NT2/D1 (cell line): ENCODE data around the gene NDUFAF8.

Experiments used
- SUZ12 ChIP-seq: IDR thresholded peaks from 2 replicates; pipeline ENCODE4 v1.6.1; 2011; ENCODE audit not compliant: insufficient read length, insufficient read depth; ENCODE audit errors: extremely low read depth
- ZNF274 ChIP-seq: IDR thresholded peaks from 2 replicates; pipeline ENCODE4 v1.6.1; 2011; ENCODE audit warnings: mild to moderate bottlenecking, low read depth, low read length

GRCh38 chr17:81248649-81249048 lies 9.5 kb downstream of the NDUFAF8 start:
- no peak for TF ChIP-seq ZNF274
- no peak for TF ChIP-seq SUZ12
